HCT116 (cell line): Measurements from ENCODE around the gene EHBP1. TPM values are rescaled to one million over a fixed set of nuclear protein-coding genes. Genes with fewer than 3 reads are reported as not detected.

Experiments
- ATAC-seq: fragments of 200-7000 bp; cut with Tn5 transposase; 2 replicates; pipeline ENCODE4 v1.9.1; 2020; ENCODE audit warnings: mild to moderate bottlenecking, moderate library complexity
- BruUV-seq: library from RNA; stranded (reverse); fragments of 400-500 nt; replicated peaks from 2 replicates; lab custom pipeline; 2021; lab: Mats Ljungman, UMichigan
- CTCF ChIA-PET: fragments of 300-600 bp; sonication (Branson Sonifier 250); formaldehyde crosslinking; loops from one replicate; lab custom pipeline; 2021; ENCODE audit warnings: antibody characterized with exemption; lab: Charles Lee
- POLR2A ChIA-PET: fragments of 300-600, 350-600 bp; sonication (Branson Sonifier 250); formaldehyde crosslinking; loops from one replicate; lab custom pipeline; 2021; ENCODE audit warnings: antibody characterized with exemption; lab: Charles Lee
- RAD21 ChIA-PET, 2 experiments: fragments of 300-600 bp; sonication (Branson Sonifier 250); formaldehyde crosslinking; loops; one replicate each; lab custom pipeline; 2023; ENCODE audit warnings: low total read pairs in 2 of 2; ENCODE audit not compliant: uncharacterized antibody in 2 of 2, unreplicated experiment in 2 of 2, low non-redundant PET in 1 of 2; lab: Charles Lee
- DNase-seq: peaks from one replicate; pipeline ENCODE4 v3.0.0-alpha.2; 2010; ENCODE audit warnings: low read depth, low spot score
- H2AFZ ChIP-seq: fragments of 200-600 bp; shearing (Covaris generic), sonication (generic); 2 replicates; pipeline ENCODE4 v1.6.1; 2017; ENCODE audit warnings: low read depth, mixed run types, mixed read lengths, antibody characterized with exemption, low read length; ENCODE audit not compliant: poor library complexity, severe bottlenecking
- H3K27ac ChIP-seq: 2 replicates; pipeline ENCODE4 v1.5.1; 2012; ENCODE audit warnings: low read depth, low read length
- H3K27me3 ChIP-seq: fragments of 200-600 bp; sonication (generic); 2 replicates; pipeline ENCODE4 v1.6.1; 2016; ENCODE audit warnings: mixed run types, low read length, mixed read lengths; ENCODE audit not compliant: insufficient read depth
- H3K36me3 ChIP-seq, 2 experiments: fragments of 200-500 bp in 1 of 2; fragments of 200-600 bp in 1 of 2; sonication (Bioruptor generic) in 1 of 2; sonication (generic) in 1 of 2; 2 replicates each; pipeline versions ENCODE4 v1.5.1 to v1.6.1; 2014 to 2016; ENCODE audit warnings: low read length in 2 of 2, inconsistent platforms in 1 of 2, mixed read lengths in 1 of 2, mixed run types in 1 of 2; ENCODE audit not compliant: insufficient read depth in 2 of 2, control insufficient read depth in 1 of 2
- H3K4me1 ChIP-seq, 2 experiments: fragments of 200-600 bp in 1 of 2; sonication (generic) in 1 of 2; 2 replicates each; pipeline versions ENCODE4 v1.5.1 to v1.6.1; 2012 to 2017; ENCODE audit warnings: low read length in 2 of 2, inconsistent platforms in 1 of 2, mild to moderate bottlenecking in 1 of 2, mixed read lengths in 1 of 2, mixed run types in 1 of 2, moderate library complexity in 1 of 2; ENCODE audit not compliant: insufficient read depth in 2 of 2, control insufficient read depth in 1 of 2
- H3K4me2 ChIP-seq: fragments of 200-600 bp; sonication (generic); 2 replicates; pipeline ENCODE4 v1.6.1; 2017; ENCODE audit warnings: mixed run types, low read length, mixed read lengths
- H3K4me3 ChIP-seq, 2 experiments: fragments of 200-600 bp in 1 of 2; sonication (generic) in 1 of 2; replicated peaks in 1 of 2; 2 replicates each; pipeline ENCODE4 v1.5.1; 2011 to 2016; ENCODE audit warnings: low read length in 2 of 2, control low read depth in 1 of 2, low read depth in 1 of 2, mild to moderate bottlenecking in 1 of 2, mixed read lengths in 1 of 2, mixed run types in 1 of 2
- H3K79me2 ChIP-seq: fragments of 200-600 bp; sonication (generic); 2 replicates; pipeline ENCODE4 v1.6.1; 2017; ENCODE audit warnings: mild to moderate bottlenecking, mixed run types, low read length, moderate library complexity, mixed read lengths; ENCODE audit not compliant: insufficient read depth
- H3K9ac ChIP-seq: fragments of 200-600 bp; sonication (generic); 2 replicates; pipeline ENCODE4 v1.6.1; 2016; ENCODE audit warnings: low read length, mixed read lengths
- H3K9me2 ChIP-seq: fragments of 200-600 bp; sonication (generic), shearing (Covaris generic); 2 replicates; pipeline ENCODE4 v1.6.1; 2017; ENCODE audit warnings: mixed run types, mild to moderate bottlenecking, moderate library complexity; ENCODE audit not compliant: insufficient read depth
- H3K9me3 ChIP-seq, 2 experiments: fragments of 200-500 bp in 1 of 2; fragments of 200-600 bp in 1 of 2; sonication (Bioruptor generic) in 1 of 2; sonication (generic) in 1 of 2; 2 replicates each; pipeline ENCODE4 v1.6.1; 2014 to 2017; ENCODE audit warnings: low read length in 2 of 2, mixed read lengths in 2 of 2, inconsistent platforms in 1 of 2, low read depth in 1 of 2, mild to moderate bottlenecking in 1 of 2, mixed run types in 1 of 2, moderate library complexity in 1 of 2; ENCODE audit not compliant: control insufficient read depth in 1 of 2, insufficient read depth in 1 of 2
- H4K20me1 ChIP-seq: fragments of 200-600 bp; sonication (generic), shearing (Covaris generic); 2 replicates; pipeline ENCODE4 v1.6.1; 2017; ENCODE audit warnings: mixed run types, mild to moderate bottlenecking, moderate library complexity; ENCODE audit not compliant: insufficient read depth
- EGR1 ChIP-seq: IDR thresholded peaks from 2 replicates; pipeline ENCODE4 v1.6.1; 2012; ENCODE audit warnings: low read depth
- ELF1 ChIP-seq: IDR thresholded peaks from 2 replicates; pipeline ENCODE4 v1.6.1; 2012; ENCODE audit warnings: low read depth, borderline replicate concordance
- EZH2phosphoT487 ChIP-seq: fragments of 200-600 bp; IDR thresholded peaks from 2 replicates; pipeline ENCODE4 v1.6.1; 2018; ENCODE audit warnings: antibody characterized with exemption, borderline replicate concordance
- JUND ChIP-seq: IDR thresholded peaks from 2 replicates; pipeline ENCODE4 v1.6.1; 2012
- POLR2A ChIP-seq: IDR thresholded peaks from 2 replicates; pipeline ENCODE4 v1.7.0; 2011; ENCODE audit warnings: borderline replicate concordance; ENCODE audit not compliant: insufficient read depth, insufficient read length; ENCODE audit errors: extremely low read depth
- POLR2AphosphoS5 ChIP-seq: IDR thresholded peaks from 2 replicates; pipeline ENCODE4 v1.6.1; 2011; ENCODE audit warnings: mild to moderate bottlenecking, low read depth, low read length, moderate library complexity
- YY1 ChIP-seq: IDR thresholded peaks from 2 replicates; pipeline ENCODE4 v1.6.1; 2011; ENCODE audit warnings: low read length, low read depth, moderate library complexity, mild to moderate bottlenecking; ENCODE audit not compliant: insufficient replicate concordance; ENCODE audit errors: extremely low read depth
- ZFX ChIP-seq: fragments of 450-650 bp; IDR thresholded peaks from 2 replicates; pipeline ENCODE4 v1.6.1; 2017
- ZNF274 ChIP-seq: fragments of 200-500 bp; sonication (Bioruptor generic); IDR thresholded peaks from 2 replicates; pipeline ENCODE4 v1.6.1; 2014; ENCODE audit warnings: mild to moderate bottlenecking, low read depth, low read length, inconsistent platforms
- intact Hi-C: fragments of 100-400 bp; cut with micrococcal nuclease; formaldehyde crosslinking; loops from 2 replicates; pipeline ENCODE4 v1.10.0; 2022
- total RNA-seq: library from RNA; stranded (reverse); gene quantifications from one replicate; pipeline ENCODE4 v1.2.1, GENCODE V29; 2021; ENCODE audit not compliant: unreplicated experiment
- TF ChIP-seq, protein P1 (sequence below): IDR thresholded peaks from 2 replicates; pipeline ENCODE4 v1.6.1; 2012; ENCODE audit warnings: low read depth
- TF ChIP-seq, protein P2 (sequence below): IDR thresholded peaks from 2 replicates; pipeline ENCODE4 v1.6.1; 2012
- TF ChIP-seq, protein P3 (sequence below): IDR thresholded peaks from 2 replicates; pipeline ENCODE4 v1.6.1; 2011; ENCODE audit warnings: mild to moderate bottlenecking, low read length, moderate library complexity; ENCODE audit not compliant: insufficient replicate concordance; ENCODE audit errors: extremely low read depth
- TF ChIP-seq, protein P4 (sequence below): IDR thresholded peaks from 2 replicates; pipeline ENCODE4 v1.6.1; 2012

EHBP1 gene
- total RNA-seq, 1 experiment from 2014 or later: 89.9 TPM

DNA sequence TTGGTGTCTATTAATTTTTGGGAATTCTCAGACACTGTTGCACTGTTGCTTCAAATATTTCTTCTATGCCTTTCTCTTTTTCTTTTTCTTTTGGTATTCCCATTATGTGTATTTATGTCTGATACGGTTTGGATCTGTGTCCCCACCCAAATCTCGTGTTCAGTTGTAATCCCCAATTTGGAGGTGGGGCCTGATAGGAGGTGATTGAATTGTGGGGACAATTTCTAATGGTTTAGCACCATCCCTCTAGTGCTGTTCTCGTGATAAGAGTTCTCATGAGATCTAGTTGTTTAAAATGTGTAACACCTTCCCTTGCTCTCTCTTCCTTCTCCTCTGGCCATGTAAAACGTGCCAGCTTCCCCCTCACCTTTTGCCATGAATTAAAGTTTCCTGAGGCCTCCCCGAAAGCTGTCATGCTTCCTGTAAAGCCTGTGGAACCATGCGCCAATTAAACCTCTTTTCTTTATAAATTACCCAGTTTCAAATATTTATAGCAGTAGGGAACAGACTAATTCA lies 26.8 kb downstream of the EHBP1 start:
- no peaks in the 10 kb centered on the region for H3K9me3 ChIP-seq

DNA sequence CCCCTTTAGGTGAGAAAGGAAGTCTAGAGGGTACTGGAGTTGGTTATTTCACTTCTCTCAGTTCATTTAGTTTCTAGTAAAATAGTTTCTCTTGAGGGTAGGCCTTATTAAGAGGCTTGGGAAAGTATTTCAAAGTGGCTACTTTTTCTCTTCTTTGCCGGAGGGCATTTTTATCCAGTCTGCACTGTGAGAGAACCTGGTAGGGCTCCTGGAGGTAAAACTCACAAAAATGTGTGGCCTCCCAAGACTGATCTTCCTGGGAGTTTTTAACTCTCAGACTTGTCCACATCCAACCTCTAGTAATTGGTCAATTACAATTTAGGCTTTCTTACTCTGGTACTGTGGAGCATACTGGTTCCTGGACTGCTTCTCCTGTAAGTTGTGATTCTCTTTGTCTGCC lies 28.0 kb downstream of the EHBP1 start:
- Histone ChIP-seq H2AFZ (no peak overlapping the region), H3K4me3 (no peak overlapping the region), H3K36me3 (peaks cover 0 to 5% of the 10 kb centered on the region in 2 experiments; a peak in 1 of 4 replicates), H3K9me3 (no peaks in the 10 kb centered on the region), H3K79me2 (peaks cover 96% of the 10 kb centered on the region), H3K27me3 (no peaks in the 10 kb centered on the region), H3K27ac (no peak overlapping the region), H3K9ac (no peak overlapping the region), H3K9me2 (no peaks in the 10 kb centered on the region), H4K20me1 (no peaks in the 10 kb centered on the region; the same call in 1 of the 2 replicates), H3K4me2 (no peak overlapping the region), H3K4me1 (peaks cover 20 to 26% of the 10 kb centered on the region in 2 experiments; a peak in 2 of 4 replicates)
- ChIA-PET RAD21 (no interaction called here), CTCF (no interaction called here), POLR2A (no interaction called here)
- DNase-seq (no peak), ATAC-seq (no peak)
- intact Hi-C loops: no loop called here
- no peak for TF ChIP-seq YY1
- TF ChIP-seq, protein P1, sequence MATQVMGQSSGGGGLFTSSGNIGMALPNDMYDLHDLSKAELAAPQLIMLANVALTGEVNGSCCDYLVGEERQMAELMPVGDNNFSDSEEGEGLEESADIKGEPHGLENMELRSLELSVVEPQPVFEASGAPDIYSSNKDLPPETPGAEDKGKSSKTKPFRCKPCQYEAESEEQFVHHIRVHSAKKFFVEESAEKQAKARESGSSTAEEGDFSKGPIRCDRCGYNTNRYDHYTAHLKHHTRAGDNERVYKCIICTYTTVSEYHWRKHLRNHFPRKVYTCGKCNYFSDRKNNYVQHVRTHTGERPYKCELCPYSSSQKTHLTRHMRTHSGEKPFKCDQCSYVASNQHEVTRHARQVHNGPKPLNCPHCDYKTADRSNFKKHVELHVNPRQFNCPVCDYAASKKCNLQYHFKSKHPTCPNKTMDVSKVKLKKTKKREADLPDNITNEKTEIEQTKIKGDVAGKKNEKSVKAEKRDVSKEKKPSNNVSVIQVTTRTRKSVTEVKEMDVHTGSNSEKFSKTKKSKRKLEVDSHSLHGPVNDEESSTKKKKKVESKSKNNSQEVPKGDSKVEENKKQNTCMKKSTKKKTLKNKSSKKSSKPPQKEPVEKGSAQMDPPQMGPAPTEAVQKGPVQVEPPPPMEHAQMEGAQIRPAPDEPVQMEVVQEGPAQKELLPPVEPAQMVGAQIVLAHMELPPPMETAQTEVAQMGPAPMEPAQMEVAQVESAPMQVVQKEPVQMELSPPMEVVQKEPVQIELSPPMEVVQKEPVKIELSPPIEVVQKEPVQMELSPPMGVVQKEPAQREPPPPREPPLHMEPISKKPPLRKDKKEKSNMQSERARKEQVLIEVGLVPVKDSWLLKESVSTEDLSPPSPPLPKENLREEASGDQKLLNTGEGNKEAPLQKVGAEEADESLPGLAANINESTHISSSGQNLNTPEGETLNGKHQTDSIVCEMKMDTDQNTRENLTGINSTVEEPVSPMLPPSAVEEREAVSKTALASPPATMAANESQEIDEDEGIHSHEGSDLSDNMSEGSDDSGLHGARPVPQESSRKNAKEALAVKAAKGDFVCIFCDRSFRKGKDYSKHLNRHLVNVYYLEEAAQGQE: no peak
- no peak for TF ChIP-seq EZH2phosphoT487
- TF ChIP-seq, protein P2, sequence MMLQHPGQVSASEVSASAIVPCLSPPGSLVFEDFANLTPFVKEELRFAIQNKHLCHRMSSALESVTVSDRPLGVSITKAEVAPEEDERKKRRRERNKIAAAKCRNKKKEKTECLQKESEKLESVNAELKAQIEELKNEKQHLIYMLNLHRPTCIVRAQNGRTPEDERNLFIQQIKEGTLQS: no peak
- no peak for TF ChIP-seq JUND
- no peak for TF ChIP-seq POLR2A
- no peak for TF ChIP-seq ELF1
- no peak for TF ChIP-seq POLR2AphosphoS5
- TF ChIP-seq EGR1: no peak
- no peak for TF ChIP-seq ZNF274
- TF ChIP-seq, protein P3, sequence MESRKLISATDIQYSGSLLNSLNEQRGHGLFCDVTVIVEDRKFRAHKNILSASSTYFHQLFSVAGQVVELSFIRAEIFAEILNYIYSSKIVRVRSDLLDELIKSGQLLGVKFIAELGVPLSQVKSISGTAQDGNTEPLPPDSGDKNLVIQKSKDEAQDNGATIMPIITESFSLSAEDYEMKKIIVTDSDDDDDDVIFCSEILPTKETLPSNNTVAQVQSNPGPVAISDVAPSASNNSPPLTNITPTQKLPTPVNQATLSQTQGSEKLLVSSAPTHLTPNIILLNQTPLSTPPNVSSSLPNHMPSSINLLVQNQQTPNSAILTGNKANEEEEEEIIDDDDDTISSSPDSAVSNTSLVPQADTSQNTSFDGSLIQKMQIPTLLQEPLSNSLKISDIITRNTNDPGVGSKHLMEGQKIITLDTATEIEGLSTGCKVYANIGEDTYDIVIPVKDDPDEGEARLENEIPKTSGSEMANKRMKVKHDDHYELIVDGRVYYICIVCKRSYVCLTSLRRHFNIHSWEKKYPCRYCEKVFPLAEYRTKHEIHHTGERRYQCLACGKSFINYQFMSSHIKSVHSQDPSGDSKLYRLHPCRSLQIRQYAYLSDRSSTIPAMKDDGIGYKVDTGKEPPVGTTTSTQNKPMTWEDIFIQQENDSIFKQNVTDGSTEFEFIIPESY: no peak
- BruUV-seq: no TSS peak

More for the DNA sequence above, 26.8 kb downstream of the EHBP1 start:
- TF ChIP-seq, protein P4, sequence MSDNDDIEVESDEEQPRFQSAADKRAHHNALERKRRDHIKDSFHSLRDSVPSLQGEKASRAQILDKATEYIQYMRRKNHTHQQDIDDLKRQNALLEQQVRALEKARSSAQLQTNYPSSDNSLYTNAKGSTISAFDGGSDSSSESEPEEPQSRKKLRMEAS: no peak
- no peak for TF ChIP-seq ZFX
- BruUV-seq: no TSS peak
- Histone ChIP-seq H3K9ac (no peak overlapping the region), H3K4me1 (peaks cover 16 to 23% of the 10 kb centered on the region in 2 experiments; a peak in 2 of 4 replicates), H3K79me2 (peaks cover 96% of the 10 kb centered on the region), H2AFZ (no peak overlapping the region), H3K4me2 (no peak overlapping the region), H4K20me1 (no peaks in the 10 kb centered on the region; the same call in 1 of the 2 replicates), H3K9me2 (no peaks in the 10 kb centered on the region), H3K4me3 (no peak overlapping the region), H3K36me3 (peaks cover 0 to 5% of the 10 kb centered on the region in 2 experiments; a peak in 1 of 4 replicates), H3K27me3 (no peaks in the 10 kb centered on the region), H3K27ac (no peak overlapping the region)
- intact Hi-C loops: no loop called here
- CTCF ChIA-PET: no interaction called here
- ATAC-seq (no peak), DNase-seq (no peak)
- POLR2A ChIA-PET: no interaction called here
- RAD21 ChIA-PET: no interaction called here
